SK-N-SH (cell line): Measurements from ENCODE around the gene PAMR1. TPM values are rescaled to one million over a fixed set of nuclear protein-coding genes. Genes with fewer than 3 reads are reported as not detected.

Experiments used
- CTCF ChIA-PET: fragments of 300-600, 350-600 bp; formaldehyde crosslinking; extraction: SDS; loops from one replicate; lab custom pipeline; 2021; lab: Yijun Ruan, JAX
- POLR2A ChIA-PET: fragments of 350-600 bp; sonication (Branson Sonifier 250); formaldehyde crosslinking; extraction: SDS; loops from one replicate; lab custom pipeline; 2020; ENCODE audit warnings: antibody characterized with exemption, inconsistent platforms; lab: Yijun Ruan, JAX
- DNase-seq: peaks from one replicate; pipeline ENCODE4 v3.0.0; 2012
- H2AFZ ChIP-seq: fragments of 200-600 bp; sonication (generic); 2 replicates; pipeline ENCODE4 v1.8.1; 2016; ENCODE audit warnings: antibody characterized with exemption, mild to moderate bottlenecking, low read depth
- H3F3A ChIP-seq: fragments of 200-600 bp; sonication (generic); replicated peaks from 2 replicates; pipeline ENCODE3; 2016; ENCODE audit warnings: antibody characterized with exemption, mild to moderate bottlenecking; ENCODE audit not compliant: insufficient read depth
- H3K27ac ChIP-seq, 2 experiments: fragments of 200-500 bp in 1 of 2; fragments of 200-600 bp in 1 of 2; sonication (Bioruptor generic) in 1 of 2; sonication (generic), shearing (Covaris generic) in 1 of 2; 2 replicates each; pipeline versions ENCODE4 v1.5.1 to v1.6.1; 2014 to 2016; ENCODE audit warnings: low read depth in 2 of 2, inconsistent platforms in 1 of 2, low read length in 1 of 2, mild to moderate bottlenecking in 1 of 2, mixed read lengths in 1 of 2
- H3K27me3 ChIP-seq: fragments of 200-600 bp; sonication (generic), shearing (Covaris generic); 2 replicates; pipeline ENCODE4 v1.6.1; 2016; ENCODE audit warnings: mixed run types; ENCODE audit not compliant: insufficient read depth
- H3K36me3 ChIP-seq, 2 experiments: fragments of 200-500 bp in 1 of 2; fragments of 200-600 bp in 1 of 2; sonication (Bioruptor generic) in 1 of 2; sonication (generic) in 1 of 2; replicated peaks in 1 of 2; 2 replicates each; pipeline versions ENCODE3 to v1.5.1; 2014 to 2016; ENCODE audit warnings: low read length in 1 of 2, mild to moderate bottlenecking in 1 of 2; ENCODE audit not compliant: insufficient read depth in 2 of 2, control insufficient read depth in 1 of 2
- H3K4me1 ChIP-seq, 2 experiments: fragments of 200-500 bp in 1 of 2; fragments of 200-600 bp in 1 of 2; sonication (Bioruptor generic) in 1 of 2; sonication (generic), shearing (Covaris generic) in 1 of 2; 2 replicates each; pipeline versions ENCODE4 v1.5.1 to v1.6.1; 2014 to 2016; ENCODE audit warnings: low read depth in 1 of 2, low read length in 1 of 2, mixed run types in 1 of 2; ENCODE audit not compliant: insufficient read depth in 2 of 2, control insufficient read depth in 1 of 2
- H3K4me2 ChIP-seq: fragments of 200-600 bp; sonication (generic), shearing (Covaris generic); 2 replicates; pipeline ENCODE4 v1.6.1; 2017; ENCODE audit warnings: mixed run types
- H3K4me3 ChIP-seq, 2 experiments: fragments of 200-500 bp in 1 of 2; fragments of 200-600 bp in 1 of 2; sonication (Bioruptor generic) in 1 of 2; sonication (generic), shearing (Covaris generic) in 1 of 2; 2 replicates each; pipeline versions ENCODE4 v1.5.1 to v1.8.1; 2014 to 2016; ENCODE audit warnings: low read depth in 2 of 2, inconsistent platforms in 1 of 2, low read length in 1 of 2, mild to moderate bottlenecking in 1 of 2, mixed read lengths in 1 of 2, moderate library complexity in 1 of 2
- H3K79me2 ChIP-seq: fragments of 200-600 bp; sonication (generic); 2 replicates; pipeline ENCODE4 v1.8.1; 2017; ENCODE audit warnings: mild to moderate bottlenecking; ENCODE audit not compliant: insufficient read depth
- H3K9ac ChIP-seq: fragments of 200-600 bp; sonication (generic); 2 replicates; pipeline ENCODE4 v1.6.1; 2017; ENCODE audit warnings: mixed run types
- H3K9me2 ChIP-seq: fragments of 200-600 bp; sonication (generic); 2 replicates; pipeline ENCODE4 v1.6.1; 2017; ENCODE audit warnings: mixed run types
- H3K9me3 ChIP-seq: fragments of 200-600 bp; sonication (generic); 2 replicates; pipeline ENCODE4 v1.6.1; 2017; ENCODE audit warnings: mixed run types, mild to moderate bottlenecking, moderate library complexity
- H4K20me1 ChIP-seq: fragments of 200-600 bp; sonication (generic); 2 replicates; pipeline ENCODE4 v1.6.1; 2017; ENCODE audit warnings: mild to moderate bottlenecking, mixed run types; ENCODE audit not compliant: insufficient read depth
- CTCF ChIP-seq: fragments of 200-600 bp; sonication (generic); IDR thresholded peaks from 2 replicates; pipeline ENCODE4 v1.6.1; 2017; ENCODE audit warnings: antibody characterized with exemption, mild to moderate bottlenecking, moderate library complexity
- ELF1 ChIP-seq: IDR thresholded peaks from 2 replicates; pipeline ENCODE4 v1.4.0; 2012
- EP300 ChIP-seq, 2 experiments: IDR thresholded peaks; 2 replicates each; pipeline versions ENCODE4 v1.4.0 to v1.6.1; 2012; ENCODE audit warnings: borderline replicate concordance in 1 of 2, low read depth in 1 of 2, low read length in 1 of 2
- FOXJ3 ChIP-seq: sonication (generic); formaldehyde crosslinking; IDR thresholded peaks from 2 replicates; pipeline ENCODE4 v1.5.1; 2020; ENCODE audit warnings: mild to moderate bottlenecking, missing genetic modification reagents
- FOXM1 ChIP-seq: IDR thresholded peaks from 2 replicates; pipeline ENCODE4 v1.4.0; 2012; ENCODE audit warnings: low read depth, mild to moderate bottlenecking
- IRF3 ChIP-seq: fragments of 150-350 bp; IDR thresholded peaks from 2 replicates; pipeline ENCODE4 v1.6.1; 2016; ENCODE audit warnings: mild to moderate bottlenecking, low read depth, low read length
- JUND ChIP-seq: IDR thresholded peaks from 2 replicates; pipeline ENCODE4 v1.4.0; 2012
- MEF2A ChIP-seq: IDR thresholded peaks from 2 replicates; pipeline ENCODE4 v1.4.0; 2012; ENCODE audit warnings: low read depth, borderline replicate concordance
- MXI1 ChIP-seq: IDR thresholded peaks from 2 replicates; pipeline ENCODE4 v1.6.1; 2012; ENCODE audit warnings: mild to moderate bottlenecking, low read depth, low read length, improper control_type of control experiment
- NRF1 ChIP-seq: IDR thresholded peaks from 2 replicates; pipeline ENCODE4 v1.6.1; 2012; ENCODE audit warnings: low read depth, mild to moderate bottlenecking, low read length
- PBX3 ChIP-seq: IDR thresholded peaks from 2 replicates; pipeline ENCODE4; 2012
- RCOR1 ChIP-seq: fragments of 150-350 bp; IDR thresholded peaks from 2 replicates; pipeline ENCODE4 v1.6.1; 2017; ENCODE audit warnings: antibody characterized with exemption, low read length
- REST ChIP-seq: IDR thresholded peaks from 2 replicates; pipeline ENCODE4 v1.6.1; 2012; ENCODE audit warnings: mild to moderate bottlenecking, low read depth, low read length, moderate library complexity
- RFX5 ChIP-seq: IDR thresholded peaks from 2 replicates; pipeline ENCODE4 v1.6.1; 2012; ENCODE audit warnings: mild to moderate bottlenecking, improper control_type of control experiment, low read length
- SIN3A ChIP-seq: IDR thresholded peaks from 2 replicates; pipeline ENCODE4 v1.6.1; 2012; ENCODE audit warnings: low read depth, mild to moderate bottlenecking, low read length, moderate library complexity, borderline replicate concordance
- USF2 ChIP-seq: fragments of 150-350 bp; IDR thresholded peaks from 2 replicates; pipeline ENCODE4 v1.6.1; 2017; ENCODE audit warnings: antibody characterized with exemption, low read length, low read depth, borderline replicate concordance
- WGBS: methylation state at CpG from one replicate; pipeline ENCODE4 v1.1.6; 2017; ENCODE audit warnings: low lambda C conversion rate; 5-methylcytosine and 5-hydroxymethylcytosine counted together
- polyA plus RNA-seq, 3 experiments: library from polyadenylated mRNA; depleted of rRNA; stranded (reverse); fragments of >200 nt; gene quantifications; 2 replicates each; pipeline ENCODE4 v1.2.3, GENCODE V29; 2012

PAMR1 gene
- polyA plus RNA-seq, 1 of the 3 experiments (the other 2 are of a cell fraction) = 0.31 TPM

GRCh38 chr11:35546317-35546716 is 20.9 kb upstream of the PAMR1 start:
- Histone ChIP-seq H3F3A (peaks cover 39% of the 10 kb centered on the region), H3K27me3 (no peaks in the 10 kb centered on the region), H3K9ac (no peak overlapping the region), H2AFZ (no peak overlapping the region), H3K36me3 (no peaks in the 10 kb centered on the region), H3K9me2 (no peaks in the 10 kb centered on the region), H3K4me1 (peaks cover 4 to 42% of the 10 kb centered on the region in 2 experiments), H4K20me1 (no peaks in the 10 kb centered on the region), H3K79me2 (no peaks in the 10 kb centered on the region), H3K4me2 (no peak overlapping the region), H3K27ac (no peak overlapping the region), H3K4me3 (no peak overlapping the region), H3K9me3 (no peaks in the 10 kb centered on the region)
- 91% methylated on average over 3 of the region's 3 CpGs for WGBS
- no peak for DNase-seq
- ChIA-PET CTCF (no interaction called here), POLR2A (no interaction called here)
- TF ChIP-seq PBX3 (no peak), FOXJ3 (CRISPR knock-in tag) (no peak), CTCF (no peak), RFX5 (no peak), NRF1 (no peak), REST (no peak), EP300 (IDR thresholded peaks at IDR 0.05; ENCODE audit: borderline replicate concordance in 1 of 2, low read depth in 1 of 2, low read length in 1 of 2) (no peak), MEF2A (no peak), USF2 (no peak), JUND (no peak), MXI1 (no peak), FOXM1 (no peak), SIN3A (no peak), IRF3 (no peak), ELF1 (no peak), RCOR1 (no peak)
